Ishikawa (cell line): Measurements from ENCODE around the gene MRPL54.

ENCODE experiments used
- CEBPB ChIP-seq: IDR thresholded peaks from 2 replicates; pipeline ENCODE4 v1.6.1; 2012
- NFIC ChIP-seq: IDR thresholded peaks from 2 replicates; pipeline ENCODE4 v1.6.1; 2012

DNA sequence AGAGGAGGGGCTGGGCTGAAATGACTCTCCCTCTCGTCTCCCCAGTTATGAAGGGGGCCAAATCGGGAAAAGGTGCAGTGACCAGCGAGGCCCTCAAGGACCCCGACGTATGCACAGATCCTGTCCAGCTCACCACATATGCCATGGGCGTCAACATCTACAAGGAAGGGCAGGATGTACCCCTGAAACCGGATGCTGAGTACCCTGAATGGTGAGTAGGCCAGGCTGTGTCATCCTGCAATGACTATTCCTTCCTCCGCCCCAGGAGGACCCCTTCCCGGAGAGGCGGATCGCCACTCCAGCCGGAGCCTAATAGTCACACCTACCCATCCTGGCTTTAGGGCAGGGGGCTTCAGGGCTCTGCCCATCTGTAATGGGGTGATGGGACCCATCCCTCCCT, 2.6 kb downstream of the MRPL54 start:
- TF ChIP-seq CEBPB = no peak
- no peak for TF ChIP-seq NFIC
